Ishikawa (cell line): Measurements from ENCODE around the gene DYNC1LI2.

Experiments
- CEBPB ChIP-seq: IDR thresholded peaks from 2 replicates; pipeline ENCODE4 v1.6.1; 2012
- CREB1 ChIP-seq: IDR thresholded peaks from 2 replicates; pipeline ENCODE4 v1.6.1; 2012; ENCODE audit warnings: low read depth
- EGR1 ChIP-seq: IDR thresholded peaks from 2 replicates; pipeline ENCODE4 v1.6.1; 2012
- EP300 ChIP-seq: IDR thresholded peaks from 2 replicates; pipeline ENCODE4 v1.6.1; 2012; ENCODE audit warnings: borderline replicate concordance
- FOXM1 ChIP-seq: IDR thresholded peaks from 2 replicates; pipeline ENCODE4 v1.6.1; 2012; ENCODE audit warnings: low read depth, borderline replicate concordance
- NFIC ChIP-seq: IDR thresholded peaks from 2 replicates; pipeline ENCODE4 v1.6.1; 2012
- RAD21 ChIP-seq: IDR thresholded peaks from 2 replicates; pipeline ENCODE4 v1.6.1; 2012; ENCODE audit warnings: low read depth
- TAF1 ChIP-seq: IDR thresholded peaks from 2 replicates; pipeline ENCODE4 v1.6.1; 2012; ENCODE audit warnings: low read depth, mild to moderate bottlenecking
- TCF12 ChIP-seq: IDR thresholded peaks from 2 replicates; pipeline ENCODE4 v1.6.1; 2012; ENCODE audit warnings: low read depth
- TEAD4 ChIP-seq: IDR thresholded peaks from 2 replicates; pipeline ENCODE4 v1.6.1; 2012
- YY1 ChIP-seq: IDR thresholded peaks from 2 replicates; pipeline ENCODE4 v1.6.1; 2012; ENCODE audit warnings: low read depth
- ZBTB7A ChIP-seq: IDR thresholded peaks from 2 replicates; pipeline ENCODE4 v1.6.1; 2012; ENCODE audit warnings: low read depth
- TF ChIP-seq, protein P1 (sequence below): IDR thresholded peaks from 2 replicates; pipeline ENCODE4 v1.6.1; 2012
- TF ChIP-seq, protein P2 (sequence below): IDR thresholded peaks from 2 replicates; pipeline ENCODE4 v1.6.1; 2012
- TF ChIP-seq, protein P3 (sequence below): IDR thresholded peaks from 2 replicates; pipeline ENCODE4 v1.6.1; 2012; ENCODE audit warnings: low read depth, mild to moderate bottlenecking

DYNC1LI2 gene

DNA sequence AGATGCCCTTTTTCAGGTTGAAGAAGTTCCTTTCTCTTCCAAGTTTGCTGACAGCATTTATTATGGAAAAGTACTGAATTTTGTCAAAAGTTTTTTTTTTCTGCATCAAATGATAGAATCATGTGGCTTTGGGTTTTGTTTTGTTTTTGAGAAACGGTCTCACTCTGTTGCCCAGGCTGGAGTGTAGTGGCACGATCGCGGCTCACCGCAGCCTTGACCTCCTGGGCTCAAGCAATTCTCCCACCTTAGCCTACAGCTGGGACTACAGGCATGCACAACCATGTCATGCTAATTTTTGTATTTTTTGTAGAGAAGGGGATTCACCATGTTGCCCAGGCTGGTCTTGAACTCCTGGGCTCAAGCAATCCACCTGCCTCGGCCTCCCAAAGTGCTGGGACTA, 62.1 kb downstream of the DYNC1LI2 start:
- TF ChIP-seq, protein P1, sequence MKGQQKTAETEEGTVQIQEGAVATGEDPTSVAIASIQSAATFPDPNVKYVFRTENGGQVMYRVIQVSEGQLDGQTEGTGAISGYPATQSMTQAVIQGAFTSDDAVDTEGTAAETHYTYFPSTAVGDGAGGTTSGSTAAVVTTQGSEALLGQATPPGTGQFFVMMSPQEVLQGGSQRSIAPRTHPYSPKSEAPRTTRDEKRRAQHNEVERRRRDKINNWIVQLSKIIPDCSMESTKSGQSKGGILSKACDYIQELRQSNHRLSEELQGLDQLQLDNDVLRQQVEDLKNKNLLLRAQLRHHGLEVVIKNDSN = no peak
- TF ChIP-seq EGR1 = no peak
- no peak for TF ChIP-seq EP300
- no peak for TF ChIP-seq ZBTB7A
- no peak for TF ChIP-seq FOXM1
- TF ChIP-seq CREB1 = no peak
- TF ChIP-seq TAF1 = no peak
- TF ChIP-seq TCF12 = no peak
- no peak for TF ChIP-seq YY1

DNA sequence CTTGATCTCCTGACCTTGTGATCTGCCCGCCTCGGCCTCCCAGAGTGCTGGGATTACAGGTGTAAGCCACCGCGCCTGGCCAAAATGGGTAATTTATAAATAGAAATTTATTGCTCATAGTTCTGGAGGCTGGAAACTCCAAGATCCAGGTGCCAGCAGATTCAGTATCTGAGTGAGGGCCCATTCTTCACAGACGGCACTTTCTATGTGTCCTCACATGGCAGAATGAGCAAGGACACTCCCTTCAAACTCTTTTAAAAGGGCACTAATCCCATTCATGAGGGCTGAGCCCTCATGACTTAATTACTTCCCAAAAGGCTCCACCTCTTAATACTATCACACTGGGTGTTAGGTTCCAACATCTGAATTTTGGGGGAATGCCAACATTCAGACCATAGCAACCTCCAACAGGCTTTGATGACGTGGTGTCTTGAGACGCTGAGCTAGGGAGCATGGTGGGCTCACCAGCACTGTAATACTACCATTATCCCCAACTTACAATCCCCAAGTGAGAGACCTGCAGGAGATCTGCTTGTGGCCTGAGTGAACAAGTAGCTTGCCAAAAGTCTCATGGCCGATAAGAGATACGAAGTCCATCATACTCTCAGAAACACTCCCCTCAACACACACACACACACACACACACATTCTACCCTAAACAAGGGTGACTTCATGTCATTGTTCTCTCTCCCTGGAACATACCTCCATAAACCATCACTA, 63.3 kb downstream of the DYNC1LI2 start:
- TF ChIP-seq RAD21 (no peak), TAF1 (no peak), FOXM1 (no peak), ZBTB7A (no peak), CREB1 (no peak), YY1 (no peak), NFIC (no peak), EP300 (no peak), TEAD4 (no peak), TCF12 (no peak), EGR1 (no peak), CEBPB (no peak)
- TF ChIP-seq, protein P1 = no peak
- TF ChIP-seq, protein P2, sequence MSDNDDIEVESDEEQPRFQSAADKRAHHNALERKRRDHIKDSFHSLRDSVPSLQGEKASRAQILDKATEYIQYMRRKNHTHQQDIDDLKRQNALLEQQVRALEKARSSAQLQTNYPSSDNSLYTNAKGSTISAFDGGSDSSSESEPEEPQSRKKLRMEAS = no peak
- TF ChIP-seq, protein P3, sequence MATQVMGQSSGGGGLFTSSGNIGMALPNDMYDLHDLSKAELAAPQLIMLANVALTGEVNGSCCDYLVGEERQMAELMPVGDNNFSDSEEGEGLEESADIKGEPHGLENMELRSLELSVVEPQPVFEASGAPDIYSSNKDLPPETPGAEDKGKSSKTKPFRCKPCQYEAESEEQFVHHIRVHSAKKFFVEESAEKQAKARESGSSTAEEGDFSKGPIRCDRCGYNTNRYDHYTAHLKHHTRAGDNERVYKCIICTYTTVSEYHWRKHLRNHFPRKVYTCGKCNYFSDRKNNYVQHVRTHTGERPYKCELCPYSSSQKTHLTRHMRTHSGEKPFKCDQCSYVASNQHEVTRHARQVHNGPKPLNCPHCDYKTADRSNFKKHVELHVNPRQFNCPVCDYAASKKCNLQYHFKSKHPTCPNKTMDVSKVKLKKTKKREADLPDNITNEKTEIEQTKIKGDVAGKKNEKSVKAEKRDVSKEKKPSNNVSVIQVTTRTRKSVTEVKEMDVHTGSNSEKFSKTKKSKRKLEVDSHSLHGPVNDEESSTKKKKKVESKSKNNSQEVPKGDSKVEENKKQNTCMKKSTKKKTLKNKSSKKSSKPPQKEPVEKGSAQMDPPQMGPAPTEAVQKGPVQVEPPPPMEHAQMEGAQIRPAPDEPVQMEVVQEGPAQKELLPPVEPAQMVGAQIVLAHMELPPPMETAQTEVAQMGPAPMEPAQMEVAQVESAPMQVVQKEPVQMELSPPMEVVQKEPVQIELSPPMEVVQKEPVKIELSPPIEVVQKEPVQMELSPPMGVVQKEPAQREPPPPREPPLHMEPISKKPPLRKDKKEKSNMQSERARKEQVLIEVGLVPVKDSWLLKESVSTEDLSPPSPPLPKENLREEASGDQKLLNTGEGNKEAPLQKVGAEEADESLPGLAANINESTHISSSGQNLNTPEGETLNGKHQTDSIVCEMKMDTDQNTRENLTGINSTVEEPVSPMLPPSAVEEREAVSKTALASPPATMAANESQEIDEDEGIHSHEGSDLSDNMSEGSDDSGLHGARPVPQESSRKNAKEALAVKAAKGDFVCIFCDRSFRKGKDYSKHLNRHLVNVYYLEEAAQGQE = no peak

DNA sequence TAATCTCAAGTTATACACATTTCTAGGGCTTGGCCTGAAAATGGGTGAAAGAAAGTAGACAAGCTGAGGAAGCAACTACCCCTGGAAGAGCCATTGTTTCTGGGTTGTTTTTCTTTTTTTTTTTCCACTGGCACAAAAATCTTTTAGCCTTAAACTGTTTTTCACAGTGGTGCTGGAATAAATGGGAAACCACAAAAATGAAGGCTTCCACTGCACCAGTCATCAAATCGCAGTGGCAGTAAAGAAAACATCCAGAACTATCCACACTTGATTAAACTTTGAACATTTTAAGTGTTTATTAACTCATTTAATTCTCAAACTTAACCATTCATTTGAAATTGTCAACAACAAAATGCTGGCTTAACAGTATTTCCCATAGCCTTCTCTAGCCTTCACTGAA, 69.1 kb downstream of the DYNC1LI2 start:
- TF ChIP-seq NFIC (no peak), EGR1 (no peak), CREB1 (no peak), TCF12 (no peak), TAF1 (no peak), CEBPB (no peak), FOXM1 (no peak), ZBTB7A (no peak), RAD21 (no peak)
- TF ChIP-seq, protein P1 = no peak
- TF ChIP-seq, protein P2 = no peak

DNA sequence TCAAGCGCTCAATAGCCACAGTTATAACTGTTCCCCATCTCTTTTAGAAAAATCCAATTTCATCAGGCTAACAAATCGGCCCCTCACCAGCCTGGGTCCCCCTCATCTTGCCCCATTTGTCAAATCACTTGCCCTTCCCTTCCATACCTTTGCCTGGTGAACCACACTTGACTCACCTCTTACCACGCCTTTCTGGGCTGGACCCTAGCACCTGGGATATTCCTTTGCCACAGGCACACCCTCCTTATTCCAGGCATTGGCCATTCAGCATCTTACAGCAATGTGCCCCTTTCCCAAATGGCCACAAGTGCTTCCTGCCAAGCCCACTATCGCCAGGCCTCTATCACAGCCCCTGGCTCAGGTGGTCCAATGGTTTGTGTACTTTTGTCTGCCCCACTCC, 69.7 kb downstream of the DYNC1LI2 start:
- TF ChIP-seq ZBTB7A = no peak
- no peak for TF ChIP-seq CREB1
- TF ChIP-seq NFIC = no peak
- TF ChIP-seq TEAD4 = no peak
- no peak for TF ChIP-seq TAF1
- no peak for TF ChIP-seq FOXM1
- TF ChIP-seq, protein P3 = no peak
- no peak for TF ChIP-seq YY1
- TF ChIP-seq EGR1 = no peak
- no peak for TF ChIP-seq TCF12
- TF ChIP-seq, protein P1 = no peak
- no peak for TF ChIP-seq RAD21
- TF ChIP-seq, protein P2 = no peak
- no peak for TF ChIP-seq EP300
- no peak for TF ChIP-seq CEBPB
